Kidney epithelial cell (primary cell): Measurements from ENCODE around the gene LHFPL3. TPM values are rescaled to one million over a fixed set of nuclear protein-coding genes. Genes with fewer than 3 reads are reported as not detected.

Experiments used
- DNase-seq: peaks from one replicate; pipeline ENCODE4 v3.0.0-alpha.2; 2010; ENCODE audit warnings: low read depth
- H3K27me3 ChIP-seq: 2 replicates; pipeline ENCODE4 v1.6.0; 2011; ENCODE audit warnings: low read length; ENCODE audit not compliant: control insufficient read depth, insufficient read depth
- H3K36me3 ChIP-seq: 2 replicates; pipeline ENCODE4 v1.5.1; 2011; ENCODE audit warnings: low read length; ENCODE audit not compliant: control insufficient read depth, insufficient read depth
- H3K4me3 ChIP-seq: 2 replicates; pipeline ENCODE4 v1.5.1; 2011; ENCODE audit warnings: low read depth, mild to moderate bottlenecking, control low read depth, low read length
- CTCF ChIP-seq: IDR thresholded peaks from 2 replicates; pipeline ENCODE4 v1.5.1; 2011; ENCODE audit warnings: mild to moderate bottlenecking, moderate library complexity, low read length, control low read depth, inconsistent platforms; ENCODE audit not compliant: insufficient read depth, poor library complexity, severe bottlenecking
- total RNA-seq: library from RNA; depleted of rRNA; stranded (reverse); fragments of >200 nt; gene quantifications from 2 replicates; pipeline ENCODE4 v1.2.3, GENCODE V29; 2015

Gene LHFPL3
- total RNA-seq, 1 donor from 2014 or later: not detected

- TF ChIP-seq CTCF: no peak
- no peak for DNase-seq
- no peak overlapping the region for H3K4me3 ChIP-seq
- H3K36me3 ChIP-seq: no peaks in the 10 kb centered on the region
- H3K27me3 ChIP-seq: no peaks in the 10 kb centered on the region
Measured at GRCh38 chr7:104371216-104371979, 43.0 kb downstream of the LHFPL3 start.

- Histone ChIP-seq H3K36me3 (no peaks in the 10 kb centered on the region), H3K27me3 (no peaks in the 10 kb centered on the region), H3K4me3 (no peak overlapping the region)
- no peak for TF ChIP-seq CTCF
- DNase-seq: no peak
Measured at GRCh38 chr7:104371980-104372357, 43.6 kb downstream of the LHFPL3 start.

GRCh38 chr7:104382616-104383015 lies 54.2 kb downstream of the LHFPL3 start:
- no peak overlapping the region for H3K4me3 ChIP-seq
- TF ChIP-seq CTCF: no peak

GRCh38 chr7:104386943-104387342 lies 58.5 kb downstream of the LHFPL3 start:
- no peak for TF ChIP-seq CTCF
- DNase-seq: no peak
- Histone ChIP-seq H3K27me3 (no peaks in the 10 kb centered on the region), H3K4me3 (no peak overlapping the region), H3K36me3 (no peaks in the 10 kb centered on the region)

More at GRCh38 chr7:104382616-104383015, 54.2 kb downstream of the LHFPL3 start:
- DNase-seq: no peak
- no peaks in the 10 kb centered on the region for H3K27me3 ChIP-seq
- no peaks in the 10 kb centered on the region for H3K36me3 ChIP-seq

GRCh38 chr7:104388222-104388621 lies 59.8 kb downstream of the LHFPL3 start:
- no peak for TF ChIP-seq CTCF
- DNase-seq: no peak
- H3K4me3 ChIP-seq: no peak overlapping the region
- H3K27me3 ChIP-seq: no peaks in the 10 kb centered on the region
- H3K36me3 ChIP-seq: no peaks in the 10 kb centered on the region

- H3K36me3 ChIP-seq: no peaks in the 10 kb centered on the region
- no peak for DNase-seq
- TF ChIP-seq CTCF: no peak
- no peaks in the 10 kb centered on the region for H3K27me3 ChIP-seq
- H3K4me3 ChIP-seq: no peak overlapping the region
Measured at GRCh38 chr7:104395162-104395561, 66.8 kb downstream of the LHFPL3 start.
